ENCODE data around the gene CRIP2. TPM values are rescaled to one million over a fixed set of nuclear protein-coding genes. Genes with fewer than 3 reads are reported as not detected.

CRIP2 gene
- polyA plus RNA-seq, 3 donors from 2014 or later: 5.7 to 30.2 (median 18.1) TPM

DNA sequence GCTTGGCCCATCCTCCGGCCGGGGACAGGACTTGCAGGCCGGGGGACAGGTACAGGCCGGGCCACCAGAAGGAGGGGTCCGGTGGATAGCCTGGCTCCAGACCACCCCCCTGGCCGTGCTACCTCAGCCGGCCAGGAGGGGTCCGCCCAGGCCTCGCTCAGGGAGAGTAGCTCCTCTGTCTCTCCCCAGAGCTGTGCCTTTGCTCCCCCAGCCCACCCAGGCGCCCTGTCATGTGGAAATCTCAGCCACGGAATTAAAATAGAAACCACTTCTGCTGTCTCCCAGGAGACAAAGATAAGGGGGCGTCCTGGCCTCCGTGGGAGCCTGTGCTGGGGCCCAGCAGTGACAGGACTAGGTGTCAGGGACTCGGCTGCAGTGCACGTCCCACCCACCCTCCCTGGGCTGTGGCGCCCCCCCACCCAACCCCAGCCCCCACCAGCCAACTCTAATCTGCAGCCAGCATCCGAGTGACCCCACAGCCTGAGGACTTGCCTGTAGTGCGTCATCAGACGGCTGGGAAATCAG is 3.3 kb upstream of the CRIP2 start:
- DNase-seq: no peak
- Mint-ChIP-seq H3K27ac (no peak overlapping the region), H3K4me3 (no peak overlapping the region), H3K36me3 (no peaks in the 10 kb centered on the region), H3K4me1 (peaks cover 0 to 6% of the 10 kb centered on the region in 2 donors), H3K9me3 (no peaks in the 10 kb centered on the region), H3K27me3 (ENCODE audit: low read depth in 3 of 3) (peaks cover 0 to 5% (median 3%) of the 10 kb centered on the region in 3 donors)

DNA sequence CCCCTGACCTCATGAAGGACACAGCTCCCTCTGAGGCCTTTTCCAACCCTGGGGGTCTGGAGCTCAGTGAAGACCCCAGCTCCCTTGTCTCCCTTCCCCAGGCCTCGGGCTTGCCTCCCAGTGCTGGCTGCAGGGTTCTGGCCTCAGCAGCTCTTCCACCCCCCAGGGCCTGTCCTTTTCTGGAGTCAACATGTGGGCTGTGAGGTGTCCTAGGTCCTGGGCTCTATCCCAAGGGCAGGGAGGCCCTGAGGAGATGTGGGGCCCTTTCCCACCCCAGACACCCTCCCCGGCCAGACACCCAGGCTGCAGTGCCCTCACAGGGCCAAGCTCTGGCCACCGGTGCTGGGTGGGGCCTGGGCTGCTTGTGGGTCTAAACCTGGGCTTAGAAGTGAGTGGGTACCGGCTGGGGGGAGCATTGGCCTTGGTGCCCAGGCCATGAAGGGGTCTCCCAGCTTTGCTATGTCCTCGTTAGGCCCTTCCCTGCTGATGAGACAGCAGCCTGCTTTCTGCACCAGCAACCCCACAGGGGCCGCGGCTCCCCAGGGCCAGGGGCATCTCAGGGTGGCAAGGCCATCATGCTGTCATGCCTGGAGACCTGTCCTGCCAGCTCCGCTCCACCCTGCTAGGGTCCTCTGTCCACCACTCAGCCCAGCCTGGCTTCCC is 2.7 kb upstream of the CRIP2 start:
- DNase-seq: no peak
- Mint-ChIP-seq H3K27me3 (ENCODE audit: low read depth in 3 of 3) (peaks cover 0 to 6% (median 6%) of the 10 kb centered on the region in 3 donors), H3K36me3 (no peaks in the 10 kb centered on the region), H3K9me3 (no peaks in the 10 kb centered on the region), H3K4me3 (no peak overlapping the region), H3K27ac (no peak overlapping the region), H3K4me1 (peaks cover 0 to 8% of the 10 kb centered on the region in 2 donors)

DNA sequence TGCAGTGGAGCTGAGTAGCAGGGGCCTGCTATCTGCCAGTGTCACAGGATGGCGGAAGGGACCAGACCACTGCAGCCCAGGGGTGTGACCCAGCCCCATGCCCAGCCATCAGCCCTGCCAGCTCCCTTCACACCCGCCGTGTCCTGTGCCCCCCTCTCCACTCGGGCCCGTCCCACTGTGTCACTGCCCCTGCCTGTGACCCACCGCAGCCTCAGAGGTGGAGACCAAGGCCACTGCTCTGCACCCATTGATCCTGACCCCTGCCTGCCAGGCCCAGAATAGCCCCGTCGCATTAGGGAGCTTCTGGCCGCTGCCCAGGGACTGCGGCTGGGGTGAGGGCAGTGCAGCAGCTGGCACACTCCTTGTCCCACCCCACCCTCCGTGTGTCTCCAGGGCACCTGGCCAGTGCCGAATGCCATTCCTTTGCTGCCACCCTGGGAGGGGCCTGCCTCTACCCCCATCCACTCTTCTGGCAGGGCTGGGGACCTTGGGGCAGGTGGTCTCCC is 2.1 kb upstream of the CRIP2 start:
- H3K27me3 Mint-ChIP-seq (ENCODE audit: low read depth in 3 of 3): peaks cover 6 to 11% (median 9%) of the 10 kb centered on the region in 3 donors
- no peak for DNase-seq
- H3K36me3 Mint-ChIP-seq: no peaks in the 10 kb centered on the region
- peaks cover 0 to 14% of the 10 kb centered on the region in 2 donors for H3K4me1 Mint-ChIP-seq
- no peak overlapping the region for H3K4me3 Mint-ChIP-seq
- H3K9me3 Mint-ChIP-seq: no peaks in the 10 kb centered on the region
- no peak overlapping the region for H3K27ac Mint-ChIP-seq

DNA sequence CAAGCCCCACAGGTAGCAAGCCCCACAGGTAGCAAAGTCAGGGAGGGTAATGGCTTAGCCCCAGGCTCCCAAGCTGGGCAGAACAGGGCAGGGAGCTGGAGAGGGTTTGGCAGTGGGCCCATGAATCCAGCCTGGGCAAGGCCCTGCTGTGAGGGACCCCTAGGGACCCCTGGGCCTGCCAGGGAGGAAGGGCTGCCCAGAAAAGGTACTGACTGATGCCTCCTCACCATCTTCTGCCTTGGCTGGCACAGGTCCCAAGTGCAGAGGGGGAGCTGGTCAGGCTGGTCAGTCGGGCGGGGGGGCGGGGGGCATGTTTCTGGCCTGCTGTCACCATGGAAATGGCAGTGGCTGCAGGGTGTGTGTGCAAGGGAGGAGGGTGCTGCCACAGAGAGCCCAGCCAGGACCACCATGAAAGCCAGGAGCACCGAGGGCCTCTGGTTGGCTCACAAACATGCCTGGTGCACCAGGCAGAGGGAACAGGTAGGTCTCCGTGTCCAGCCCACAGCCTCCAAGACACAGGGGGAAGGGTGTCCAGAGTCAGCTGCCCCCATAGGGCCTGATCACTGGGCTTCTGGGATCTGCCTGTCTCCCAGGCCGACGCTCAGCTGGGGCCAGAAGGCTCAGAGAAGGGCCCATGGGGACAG is 1.5 kb upstream of the CRIP2 start:
- Mint-ChIP-seq H3K27me3 (ENCODE audit: low read depth in 3 of 3) (peaks cover 8 to 14% (median 11%) of the 10 kb centered on the region in 3 donors), H3K27ac (no peak overlapping the region), H3K4me1 (peaks cover 0 to 14% of the 10 kb centered on the region in 2 donors), H3K4me3 (peak overlapping the region in 4 of 5 donors; percentile 23 to 58 (median 50)), H3K9me3 (no peaks in the 10 kb centered on the region), H3K36me3 (no peaks in the 10 kb centered on the region)
- DNase-seq: no peak

DNA sequence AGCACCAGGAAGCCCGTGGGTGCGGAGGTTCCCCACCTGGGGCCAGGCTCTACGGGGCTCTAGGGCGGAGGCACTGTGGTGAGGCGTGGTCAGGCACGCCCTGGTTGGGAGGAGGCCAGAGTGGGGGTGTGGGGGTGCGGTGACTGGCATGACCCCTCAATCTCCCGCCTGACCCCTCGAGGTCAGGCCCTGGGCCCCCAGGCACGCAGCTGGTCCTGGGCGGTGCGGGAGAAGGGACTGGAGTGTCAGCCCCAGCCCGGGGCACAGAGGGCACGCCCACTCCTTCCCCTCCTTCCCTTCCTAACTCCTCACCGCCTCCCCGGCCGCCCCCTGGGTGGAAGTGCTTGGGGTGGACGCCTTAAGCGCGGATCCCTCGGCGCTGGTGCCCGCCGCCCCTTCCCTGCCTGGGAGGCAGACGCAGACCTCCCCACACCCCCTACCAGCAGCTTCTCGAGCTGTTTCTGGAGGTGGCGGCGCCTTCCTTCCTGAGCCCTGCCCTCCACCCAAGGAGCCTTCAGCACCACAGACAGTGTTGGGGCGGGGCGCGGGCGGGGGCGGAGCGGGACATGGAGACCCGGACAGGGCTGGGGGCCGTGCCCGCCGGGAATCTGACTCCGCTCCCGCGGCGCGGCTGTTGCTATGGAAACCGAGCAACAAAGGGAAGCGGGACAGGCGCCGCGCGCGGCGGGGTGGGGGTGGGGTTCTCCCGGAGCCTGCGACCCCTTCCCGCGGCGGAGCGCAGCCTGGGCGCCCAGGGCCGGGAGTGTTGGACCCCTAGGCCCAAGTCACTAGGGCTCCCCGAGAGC is 741 bp upstream of the CRIP2 start:
- Mint-ChIP-seq H3K4me1 (peaks cover 0 to 14% of the 10 kb centered on the region in 2 donors), H3K27ac (peak overlapping the region in 1 of 6 donors; percentile 40), H3K9me3 (no peaks in the 10 kb centered on the region), H3K36me3 (no peaks in the 10 kb centered on the region), H3K27me3 (ENCODE audit: low read depth in 3 of 3) (peaks cover 8 to 14% (median 11%) of the 10 kb centered on the region in 3 donors), H3K4me3 (peak overlapping the region; percentile 21 to 60 (median 55))
- peak; percentile 42 to 55 (median 47) for DNase-seq

DNA sequence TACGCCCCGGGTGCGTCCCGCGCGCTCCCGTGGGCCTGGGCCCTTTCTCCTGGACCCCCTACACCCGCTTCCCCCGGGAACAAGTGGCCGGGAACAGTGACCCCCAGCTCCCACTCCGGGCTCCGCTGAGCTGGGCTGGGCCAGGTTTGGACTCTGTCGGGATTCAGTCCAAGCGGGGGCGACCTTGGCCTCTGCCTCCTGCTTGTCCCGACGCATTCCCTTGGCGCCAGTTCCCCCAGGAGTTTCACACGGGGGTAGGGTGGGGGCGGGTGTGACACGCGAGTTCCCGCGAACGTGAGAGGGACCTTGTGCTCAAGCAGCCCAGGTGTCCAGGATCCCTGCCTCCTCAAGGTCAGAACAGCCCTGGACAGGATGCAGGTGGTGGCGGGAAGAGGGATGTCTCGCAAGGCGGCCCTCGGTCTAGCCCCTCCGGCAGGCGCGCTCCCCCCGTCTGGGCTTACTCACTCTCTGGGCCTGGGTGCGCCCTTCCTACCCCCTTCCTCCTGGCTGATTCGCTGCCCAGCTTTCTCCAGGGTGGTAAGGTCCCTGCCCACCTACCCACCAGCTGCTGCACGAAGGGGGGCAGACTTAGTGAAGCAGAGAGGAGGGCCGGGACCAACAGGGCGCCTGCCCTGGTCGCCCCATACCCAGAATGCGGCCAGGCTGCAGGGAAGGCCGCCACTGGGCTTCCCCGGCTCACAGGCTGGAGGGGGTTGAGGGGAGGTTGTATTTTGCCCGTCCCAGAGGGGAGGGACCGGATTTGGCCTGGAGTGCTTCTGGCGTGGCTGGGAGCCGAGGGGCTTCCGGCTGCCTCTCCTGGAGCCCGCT is 862 bp downstream of the CRIP2 start:
- Mint-ChIP-seq H3K4me1 (peaks cover 0 to 23% of the 10 kb centered on the region in 2 donors), H3K4me3 (peak overlapping the region in 3 of 5 donors; percentile 27 to 66 (median 63)), H3K36me3 (no peaks in the 10 kb centered on the region), H3K27ac (no peak overlapping the region), H3K9me3 (no peaks in the 10 kb centered on the region), H3K27me3 (ENCODE audit: low read depth in 3 of 3) (peaks cover 10 to 18% (median 17%) of the 10 kb centered on the region in 3 donors)
- no peak for DNase-seq

DNA sequence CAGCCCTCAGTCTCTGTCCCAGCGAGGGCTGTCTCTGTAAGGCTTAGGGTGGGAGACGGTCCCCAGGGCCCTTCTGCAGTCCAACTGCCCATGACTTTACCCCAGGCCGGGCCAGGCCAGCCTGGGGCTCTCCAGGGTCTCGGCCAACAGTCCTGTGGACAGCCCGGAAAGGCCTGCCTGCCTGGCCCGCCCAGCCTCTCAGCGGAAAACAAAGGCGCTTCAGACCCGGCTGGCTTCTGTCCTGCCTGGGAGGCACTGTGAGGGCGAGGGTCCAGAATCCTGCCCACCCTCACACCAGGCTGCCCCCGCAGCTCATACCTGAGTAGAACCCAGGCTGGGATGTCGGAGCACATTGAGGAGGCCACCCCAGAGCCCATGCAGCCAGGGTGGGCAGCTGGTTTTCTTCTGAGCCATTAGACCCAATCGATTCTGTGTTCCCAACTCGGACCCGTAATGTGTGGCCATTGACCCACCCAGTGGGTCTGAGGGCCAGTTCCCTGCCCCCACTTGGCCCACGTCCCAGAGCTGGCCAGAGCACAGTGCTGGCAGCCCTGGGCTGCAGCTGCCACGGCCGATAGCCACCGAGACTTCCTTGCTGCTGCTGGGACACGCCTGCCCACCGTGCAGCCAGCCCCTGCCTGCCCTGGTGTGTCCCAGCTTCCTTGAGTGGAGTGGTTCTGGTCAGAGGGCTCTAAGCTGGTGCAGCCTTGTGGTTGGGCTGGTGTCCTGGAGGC is 1.6 kb downstream of the CRIP2 start:
- no peaks in the 10 kb centered on the region for H3K9me3 Mint-ChIP-seq
- peaks cover 15 to 26% (median 24%) of the 10 kb centered on the region in 3 donors for H3K27me3 Mint-ChIP-seq (ENCODE audit: low read depth in 3 of 3)
- DNase-seq: no peak
- H3K27ac Mint-ChIP-seq: peak overlapping the region in 1 of 6 donors; percentile 57
- no peaks in the 10 kb centered on the region for H3K36me3 Mint-ChIP-seq
- peak overlapping the region in 2 of 5 donors; percentile 24 to 39 for H3K4me3 Mint-ChIP-seq
- peaks cover 7 to 28% of the 10 kb centered on the region in 2 donors for H3K4me1 Mint-ChIP-seq

DNA sequence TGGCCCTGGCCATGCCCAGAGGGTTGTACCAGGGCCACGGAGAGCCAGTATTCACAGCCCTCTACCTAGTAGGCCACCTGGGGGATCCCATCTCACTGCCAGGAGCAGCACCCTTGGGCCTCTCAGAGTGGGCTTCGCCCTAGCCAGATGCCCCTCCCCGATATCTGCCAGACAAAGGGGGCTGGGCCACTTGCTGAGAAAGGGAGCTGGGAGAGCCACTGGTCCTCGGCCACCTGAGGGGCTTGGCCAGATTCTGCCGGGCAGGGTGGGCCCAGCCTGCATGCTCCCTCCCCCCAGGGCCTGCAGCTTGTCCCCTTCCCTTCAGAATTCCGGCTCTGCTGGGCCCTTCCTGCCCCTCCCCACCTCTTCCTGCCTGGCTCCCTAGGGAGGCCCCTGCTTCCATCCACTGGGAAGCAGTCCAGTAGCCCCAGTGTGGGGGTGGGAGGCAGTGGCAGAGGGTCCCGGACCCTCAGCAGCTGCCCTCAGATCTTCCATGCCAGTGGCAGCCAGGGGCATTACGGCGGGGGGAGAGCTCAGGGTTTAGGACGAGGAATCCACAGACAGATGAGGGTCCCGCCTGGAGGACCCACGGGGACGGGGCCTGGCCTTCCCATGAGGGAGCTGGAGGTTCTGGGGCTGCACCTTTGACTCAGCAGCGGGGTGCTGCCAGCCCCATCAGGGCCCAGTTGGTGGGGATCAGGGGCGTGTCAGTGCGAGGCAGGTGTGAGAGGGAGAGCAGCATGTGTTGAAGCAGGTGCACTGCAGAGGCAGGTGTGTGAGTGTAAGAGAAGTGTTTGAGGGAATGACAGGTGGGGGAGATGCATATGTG is 2.4 kb downstream of the CRIP2 start:
- H3K9me3 Mint-ChIP-seq: no peaks in the 10 kb centered on the region
- DNase-seq: no peak
- H3K4me3 Mint-ChIP-seq: peak overlapping the region; percentile 32 to 67 (median 46)
- peaks cover 22 to 34% (median 29%) of the 10 kb centered on the region in 3 donors for H3K27me3 Mint-ChIP-seq (ENCODE audit: low read depth in 3 of 3)
- no peaks in the 10 kb centered on the region for H3K36me3 Mint-ChIP-seq
- H3K27ac Mint-ChIP-seq: peak overlapping the region; percentile 19 to 92 (median 64)
- peaks cover 13 to 35% of the 10 kb centered on the region in 2 donors for H3K4me1 Mint-ChIP-seq

DNA sequence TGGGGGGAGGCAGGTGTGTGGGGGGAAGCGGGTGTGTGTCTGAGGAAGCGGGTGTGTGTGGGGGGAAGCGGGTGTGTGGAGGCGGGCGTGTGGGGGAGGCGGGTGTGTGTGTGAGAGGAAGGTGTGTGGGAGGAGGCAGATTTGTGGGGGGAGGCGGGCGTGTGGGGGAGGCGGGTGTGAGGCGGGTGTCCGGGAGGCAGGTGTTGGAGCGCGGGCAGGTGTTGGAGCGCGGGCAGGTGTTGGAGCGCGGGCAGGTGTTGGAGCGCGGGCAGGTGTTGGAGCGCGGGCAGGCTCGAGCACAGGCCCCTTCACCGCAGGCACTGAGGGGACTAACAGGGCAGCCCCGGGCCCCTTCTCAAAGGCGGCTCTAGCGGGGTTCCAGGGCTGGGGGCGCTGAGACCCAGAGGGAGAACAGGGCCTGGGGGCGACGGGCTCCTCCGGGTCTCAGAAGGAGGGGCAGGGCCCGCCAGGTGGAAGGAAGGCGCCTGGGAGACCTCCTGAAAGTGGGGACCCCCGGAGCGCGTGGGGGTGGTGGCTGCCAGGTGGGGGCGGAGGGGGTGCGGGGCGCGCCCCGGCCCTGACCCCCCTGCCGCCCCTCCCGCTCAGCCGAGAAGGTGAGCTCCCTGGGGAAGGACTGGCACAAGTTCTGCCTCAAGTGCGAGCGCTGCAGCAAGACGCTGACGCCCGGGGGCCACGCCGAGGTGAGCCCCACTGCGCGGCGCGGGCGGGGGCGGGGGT is 3.2 kb downstream of the CRIP2 start:
- peak overlapping the region in 4 of 5 donors; percentile 32 to 67 (median 40) for H3K4me3 Mint-ChIP-seq
- no peaks in the 10 kb centered on the region for H3K9me3 Mint-ChIP-seq
- DNase-seq: peak; percentile 65 to 74 (median 71)
- no peaks in the 10 kb centered on the region for H3K36me3 Mint-ChIP-seq
- peaks cover 23 to 35% (median 32%) of the 10 kb centered on the region in 3 donors for H3K27me3 Mint-ChIP-seq (ENCODE audit: low read depth in 3 of 3)
- H3K4me1 Mint-ChIP-seq: peaks cover 18 to 41% of the 10 kb centered on the region in 2 donors
- peak overlapping the region; percentile 19 to 92 (median 64) for H3K27ac Mint-ChIP-seq

DNA sequence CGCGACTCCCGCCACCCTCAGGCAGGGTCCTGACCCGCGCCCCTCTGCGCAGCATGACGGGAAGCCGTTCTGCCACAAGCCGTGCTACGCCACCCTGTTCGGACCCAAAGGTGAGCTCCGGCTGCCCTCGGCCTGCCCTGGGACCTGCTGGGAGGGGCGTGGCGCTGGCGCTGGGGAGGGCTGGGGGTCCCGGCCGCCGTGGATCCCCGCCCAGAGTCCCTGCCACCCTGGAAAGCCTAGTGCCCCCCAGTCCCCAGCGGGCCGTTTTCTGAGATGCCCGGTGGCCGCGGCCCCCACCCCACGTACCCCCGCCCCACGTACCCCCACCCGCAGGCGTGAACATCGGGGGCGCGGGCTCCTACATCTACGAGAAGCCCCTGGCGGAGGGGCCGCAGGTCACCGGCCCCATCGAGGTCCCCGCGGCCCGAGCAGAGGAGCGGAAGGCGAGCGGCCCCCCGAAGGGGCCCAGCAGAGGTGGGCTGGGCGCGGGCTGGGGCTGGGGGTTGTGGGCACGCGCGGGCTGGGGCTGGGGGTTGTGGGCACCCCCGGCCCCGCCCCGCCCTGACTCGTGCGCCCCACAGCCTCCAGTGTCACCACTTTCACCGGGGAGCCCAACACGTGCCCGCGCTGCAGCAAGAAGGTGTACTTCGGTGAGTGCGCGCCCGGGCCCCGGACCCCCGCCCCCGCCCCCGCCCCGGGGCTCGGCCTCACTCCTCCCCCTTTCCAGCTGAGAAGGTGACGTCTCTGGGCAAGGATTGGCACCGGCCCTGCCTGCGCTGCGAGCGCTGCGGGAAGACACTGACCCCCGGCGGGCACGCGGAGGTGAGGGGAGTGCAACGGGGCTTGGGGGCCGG is 4.0 kb downstream of the CRIP2 start:
- no peak overlapping the region for H3K27ac Mint-ChIP-seq
- peaks cover 23 to 35% (median 32%) of the 10 kb centered on the region in 3 donors for H3K27me3 Mint-ChIP-seq (ENCODE audit: low read depth in 3 of 3)
- peaks cover 18 to 44% of the 10 kb centered on the region in 2 donors for H3K4me1 Mint-ChIP-seq
- DNase-seq: no peak
- no peaks in the 10 kb centered on the region for H3K36me3 Mint-ChIP-seq
- H3K4me3 Mint-ChIP-seq: no peak overlapping the region
- no peaks in the 10 kb centered on the region for H3K9me3 Mint-ChIP-seq

Data from immature natural killer cell (primary cell).